ENCODE measurements around the gene UBE2N. TPM values are rescaled to one million over a fixed set of nuclear protein-coding genes. Genes with fewer than 3 reads are reported as not detected.

The UBE2N gene
- total and polyA plus RNA-seq, 2 experiments from 2014 or later = 154 to 385 TPM

DNA sequence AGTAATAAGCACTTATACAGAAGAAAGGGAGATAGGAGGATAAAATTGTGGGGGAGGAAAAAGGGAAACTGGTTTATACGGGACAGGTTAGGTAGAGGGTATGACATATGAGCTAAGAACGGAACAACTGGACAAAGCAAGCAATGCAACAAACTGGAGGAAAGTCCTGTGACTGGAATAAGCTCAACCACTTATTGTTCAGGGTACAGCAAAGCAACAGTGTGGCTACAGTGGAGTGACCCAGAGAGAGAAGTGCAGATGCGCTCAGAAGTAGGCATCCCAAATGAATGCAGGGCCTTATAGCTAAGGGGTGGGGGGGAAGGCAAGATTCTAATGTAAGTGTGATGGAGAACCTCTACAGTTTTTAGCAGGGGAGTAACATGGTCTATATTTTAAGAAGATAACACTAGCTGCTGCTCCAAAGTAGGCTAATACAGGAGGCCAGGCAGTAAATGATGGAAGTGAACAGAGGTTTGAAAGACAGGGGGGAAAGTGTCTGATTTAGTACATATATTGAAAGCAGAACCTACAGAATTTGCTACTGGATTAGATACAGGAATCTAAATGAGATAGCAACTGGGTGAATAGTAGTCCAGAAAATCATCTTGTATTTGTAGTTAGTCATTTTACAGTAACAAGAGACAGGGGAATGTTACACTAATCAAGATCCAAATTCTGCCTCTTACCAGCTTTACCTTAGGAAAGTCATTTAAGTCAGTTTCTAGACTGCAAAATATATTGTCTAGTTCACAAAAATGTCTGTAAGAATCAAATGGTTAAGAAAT lies 3.3 kb downstream of the UBE2N start:
- Histone ChIP-seq H3K4me2 (peak overlapping the region; percentile 97), H3K4me3 (no peak overlapping the region; the same call in 1 of the 2 replicates), H3K4me1 (ENCODE audit: insufficient read depth) (peaks cover 44% of the 10 kb centered on the region), H3K27me3 (ENCODE audit: insufficient read depth) (no peaks in the 10 kb centered on the region), H2AFZ (no peak overlapping the region), H3K27ac (ENCODE audit: low read depth) (no peak overlapping the region), H3K79me2 (replicated peaks; ENCODE audit: insufficient read depth) (peaks cover 85% of the 10 kb centered on the region), H3K9me2 (ENCODE audit: insufficient read depth) (no peaks in the 10 kb centered on the region), H3K36me3 (ENCODE audit: insufficient read depth) (no peaks in the 10 kb centered on the region), H3F3A (replicated peaks; ENCODE audit: low read depth) (no peaks in the 10 kb centered on the region), H4K20me1 (replicated peaks; ENCODE audit: insufficient read depth) (peaks cover 73% of the 10 kb centered on the region)
- peaks cover 7% of the 10 kb centered on the region; the same call in 1 of the 3 replicates for H3K36me3 Mint-ChIP-seq (ENCODE audit: low read depth)
- ATAC-seq (no peak), DNase-seq (ENCODE audit: low spot score) (no peak)
- H3K9me3 Mint-ChIP-seq = peaks cover 3% of the 10 kb centered on the region; the same call in 2 of the 3 replicates
- H3K4me3 Mint-ChIP-seq = peak overlapping the region; percentile 15
- H3K27me3 Mint-ChIP-seq (ENCODE audit: insufficient read depth, low read depth, poor library complexity) = peaks cover 4% of the 10 kb centered on the region
- no peak overlapping the region for H3K27ac Mint-ChIP-seq
- H3K4me1 Mint-ChIP-seq = peaks cover 49% of the 10 kb centered on the region
- no peak for TF ChIP-seq ZNF331 (CRISPR knock-in tag; IDR thresholded peaks at IDR 0.05; ENCODE audit: low read depth)
- no peak for TF ChIP-seq STAT1 (IDR thresholded peaks at IDR 0.05; ENCODE audit: unreplicated experiment)
- no peak for TF ChIP-seq JUNB (IDR thresholded peaks at IDR 0.05; ENCODE audit: unreplicated experiment)
- TF ChIP-seq EZH2phosphoT487 (IDR thresholded peaks at IDR 0.05; ENCODE audit: unreplicated experiment) = no peak
- TF ChIP-seq, protein P1, sequence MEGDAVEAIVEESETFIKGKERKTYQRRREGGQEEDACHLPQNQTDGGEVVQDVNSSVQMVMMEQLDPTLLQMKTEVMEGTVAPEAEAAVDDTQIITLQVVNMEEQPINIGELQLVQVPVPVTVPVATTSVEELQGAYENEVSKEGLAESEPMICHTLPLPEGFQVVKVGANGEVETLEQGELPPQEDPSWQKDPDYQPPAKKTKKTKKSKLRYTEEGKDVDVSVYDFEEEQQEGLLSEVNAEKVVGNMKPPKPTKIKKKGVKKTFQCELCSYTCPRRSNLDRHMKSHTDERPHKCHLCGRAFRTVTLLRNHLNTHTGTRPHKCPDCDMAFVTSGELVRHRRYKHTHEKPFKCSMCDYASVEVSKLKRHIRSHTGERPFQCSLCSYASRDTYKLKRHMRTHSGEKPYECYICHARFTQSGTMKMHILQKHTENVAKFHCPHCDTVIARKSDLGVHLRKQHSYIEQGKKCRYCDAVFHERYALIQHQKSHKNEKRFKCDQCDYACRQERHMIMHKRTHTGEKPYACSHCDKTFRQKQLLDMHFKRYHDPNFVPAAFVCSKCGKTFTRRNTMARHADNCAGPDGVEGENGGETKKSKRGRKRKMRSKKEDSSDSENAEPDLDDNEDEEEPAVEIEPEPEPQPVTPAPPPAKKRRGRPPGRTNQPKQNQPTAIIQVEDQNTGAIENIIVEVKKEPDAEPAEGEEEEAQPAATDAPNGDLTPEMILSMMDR (conservative IDR thresholded peaks at IDR 0.05; ENCODE audit: low read depth in 2 of 2) = no peak
- no peak for TF ChIP-seq NANOG (IDR thresholded peaks at IDR 0.05; ENCODE audit: borderline replicate concordance)
- no peak for TF ChIP-seq EZH2 (IDR thresholded peaks at IDR 0.05; ENCODE audit: low read depth, unreplicated experiment)
- no peak for TF ChIP-seq CREB1 (CRISPR knock-in tag; IDR thresholded peaks at IDR 0.05; ENCODE audit: low read depth)
- no peak for TF ChIP-seq POLR2AphosphoS5 (IDR thresholded peaks at IDR 0.05; ENCODE audit: low read depth)
- TF ChIP-seq REST (IDR thresholded peaks at IDR 0.05; ENCODE audit: unreplicated experiment) = no peak
- no peak for TF ChIP-seq ZNF114 (CRISPR knock-in tag; IDR thresholded peaks at IDR 0.05)
- TF ChIP-seq ZNF462 (CRISPR knock-in tag; IDR thresholded peaks at IDR 0.05) = no peak
- TF ChIP-seq ETS1 (IDR thresholded peaks at IDR 0.05) = no peak

All from GM23338 (cell line).